ENCODE measurements around the gene RERE.
"Not testable (repeated sequence)": the region's sequence is repeated elsewhere in the genome, so short reads cannot be mapped to it uniquely, and the experiment has no call there.

The RERE gene

GRCh38 chr1:8733484-8733883 lies 84.0 kb downstream of the RERE start:
- TF ChIP-seq CTCF (IDR thresholded peaks at IDR 0.05; ENCODE audit: low read length, missing control alignments): no peak
- no peak overlapping the region for H3K4me3 ChIP-seq (replicated peaks; ENCODE audit: low read depth, low read length)
- no peak for DNase-seq (ENCODE audit: low read depth)

DNA sequence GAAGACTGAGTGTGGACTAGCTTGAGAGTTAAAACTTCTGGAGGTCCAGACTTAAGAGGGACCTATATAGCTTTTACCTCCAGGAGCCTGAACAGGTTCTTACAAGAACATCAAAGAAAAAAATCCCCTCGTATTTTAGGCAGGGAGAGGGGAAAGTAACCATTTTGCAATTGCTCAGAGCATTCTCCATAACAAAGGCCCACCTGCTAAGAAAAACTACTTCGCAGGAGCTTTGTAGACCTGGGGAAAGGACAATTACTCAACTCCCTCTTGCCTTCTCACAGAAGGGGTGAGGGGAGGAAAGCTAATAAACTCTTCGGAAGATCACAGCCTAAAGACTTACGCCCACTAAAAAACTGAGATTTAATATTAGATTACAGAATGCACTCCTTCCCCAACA lies 86.3 kb downstream of the RERE start:
- H3K4me3 ChIP-seq (replicated peaks; ENCODE audit: low read depth, low read length): no peak overlapping the region
- TF ChIP-seq CTCF (IDR thresholded peaks at IDR 0.05; ENCODE audit: low read length, missing control alignments): no peak

DNA sequence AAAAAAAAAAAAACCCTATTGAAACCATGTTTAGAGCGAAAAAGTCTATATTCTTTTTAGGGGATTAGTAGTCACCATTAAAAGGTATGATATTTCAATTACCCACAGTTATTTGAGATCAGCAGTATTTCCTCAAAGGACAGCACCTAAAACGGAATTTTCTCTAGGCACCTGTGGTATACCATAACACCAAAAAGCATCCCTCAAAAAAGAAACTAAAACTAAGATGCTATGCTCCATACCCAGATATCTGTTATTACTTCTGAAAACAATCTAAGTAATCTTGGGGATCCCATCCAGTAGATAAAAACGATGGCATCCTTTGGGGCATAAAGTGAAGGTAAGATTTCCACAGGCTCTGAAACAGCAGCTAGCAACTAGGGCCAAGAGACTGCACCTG lies 89.0 kb downstream of the RERE start:
- TF ChIP-seq CTCF (IDR thresholded peaks at IDR 0.05; ENCODE audit: low read length, missing control alignments): no peak
- no peak for DNase-seq (ENCODE audit: low read depth)

More for the DNA sequence above, 86.3 kb downstream of the RERE start:
- DNase-seq (ENCODE audit: low read depth): no peak

DNA sequence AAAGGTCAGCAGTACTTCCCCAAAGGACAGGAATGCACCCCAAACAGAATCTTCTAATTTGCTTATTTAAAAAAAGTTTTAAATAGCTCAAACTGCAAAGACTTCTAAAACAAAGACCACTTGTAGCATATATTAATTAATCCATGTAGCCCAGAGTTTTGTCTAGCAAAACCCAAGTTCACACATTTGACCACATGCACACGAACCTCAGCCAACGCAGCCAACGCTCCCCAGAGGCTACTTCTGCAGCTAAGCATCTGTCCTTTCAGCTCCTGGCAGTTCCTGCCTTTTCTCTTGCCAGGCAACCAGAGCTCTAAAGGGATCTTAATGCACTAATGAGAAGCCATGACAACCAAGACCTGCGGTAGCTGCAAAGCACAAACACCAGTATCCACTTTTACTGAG lies 89.6 kb downstream of the RERE start:
- H3K4me3 ChIP-seq (replicated peaks; ENCODE audit: low read depth, low read length): no peak overlapping the region
- no peak for DNase-seq (ENCODE audit: low read depth)
- TF ChIP-seq CTCF (IDR thresholded peaks at IDR 0.05; ENCODE audit: low read length, missing control alignments): no peak

More for the DNA sequence above, 89.0 kb downstream of the RERE start:
- H3K4me3 ChIP-seq (replicated peaks; ENCODE audit: low read depth, low read length): no peak overlapping the region

GRCh38 chr1:8727316-8727715 lies 90.1 kb downstream of the RERE start:
- not testable (repeated sequence) for H3K4me3 ChIP-seq (replicated peaks; ENCODE audit: low read depth, low read length); DNase-seq (ENCODE audit: low read depth)

DNA sequence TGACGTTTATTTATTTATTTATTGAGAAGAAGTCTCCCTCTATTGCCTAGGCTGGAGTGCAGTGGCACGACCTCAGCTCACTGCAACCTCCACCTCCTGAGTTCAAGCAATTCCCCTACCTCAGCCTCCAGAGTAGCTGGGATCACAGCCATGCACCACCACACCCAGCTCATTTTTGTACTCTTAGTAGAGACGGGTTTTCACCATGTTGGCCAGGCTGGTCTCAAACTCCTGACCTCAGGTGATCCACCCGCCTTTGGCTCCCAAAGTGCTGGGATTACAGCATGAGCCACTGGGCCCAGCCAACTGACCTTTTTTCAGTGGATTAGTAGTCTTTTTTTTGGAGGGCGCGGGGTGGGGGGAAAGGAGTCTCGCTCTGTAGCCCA lies 90.6 kb downstream of the RERE start:
- DNase-seq (ENCODE audit: low read depth); H3K4me3 ChIP-seq (replicated peaks; ENCODE audit: low read depth, low read length): not testable (repeated sequence)

- DNase-seq (ENCODE audit: low read depth): no peak
- H3K4me3 ChIP-seq (replicated peaks; ENCODE audit: low read depth, low read length): no peak overlapping the region
- TF ChIP-seq CTCF (IDR thresholded peaks at IDR 0.05; ENCODE audit: low read length, missing control alignments): no peak
These were observed 94.4 kb downstream of the RERE start for GRCh38 chr1:8723010-8723409.

DNA sequence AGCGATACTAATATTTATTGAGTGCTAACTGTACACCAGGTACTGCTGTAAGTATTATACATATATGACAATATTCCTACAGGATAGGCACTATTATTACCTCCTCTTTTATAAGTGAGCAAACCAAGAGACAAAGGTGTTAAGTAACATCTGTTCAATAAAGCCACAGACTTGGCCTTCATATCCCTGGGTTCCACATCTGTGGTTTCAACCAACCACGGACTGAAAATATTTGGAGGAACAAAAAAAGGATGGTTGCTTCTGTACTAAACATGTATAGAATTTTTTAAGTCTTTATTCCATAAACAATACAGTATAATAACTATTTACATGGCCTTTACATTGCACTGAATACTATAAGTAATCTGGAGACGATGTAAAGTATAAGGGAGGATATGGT lies 95.1 kb downstream of the RERE start:
- TF ChIP-seq CTCF (IDR thresholded peaks at IDR 0.05; ENCODE audit: low read length, missing control alignments): no peak

More for the DNA sequence above, 95.1 kb downstream of the RERE start:
- H3K4me3 ChIP-seq (replicated peaks; ENCODE audit: low read depth, low read length): no peak overlapping the region
- no peak for DNase-seq (ENCODE audit: low read depth)
